Measurements from ENCODE around the gene MRPL28.
"Not testable (repeated sequence)": the region's sequence is repeated elsewhere in the genome, so short reads cannot be mapped to it uniquely, and the experiment has no call there.

MRPL28 gene

GRCh38 chr16:337437-337836 lies 32.9 kb downstream of the MRPL28 start:
- no peak for DNase-seq

GRCh38 chr16:336269-336668 lies 34.1 kb downstream of the MRPL28 start:
- no peak for DNase-seq

- DNase-seq = not testable (repeated sequence)
These were observed 35.3 kb downstream of the MRPL28 start for GRCh38 chr16:334861-335632.

- DNase-seq = not testable (repeated sequence)
These were observed 36.0 kb downstream of the MRPL28 start for GRCh38 chr16:334164-334832.

- no peak for DNase-seq
These were observed 36.8 kb downstream of the MRPL28 start for GRCh38 chr16:333406-334094.

GRCh38 chr16:331181-331814 lies 39.0 kb downstream of the MRPL28 start:
- DNase-seq = not testable (repeated sequence)

- no peak for DNase-seq
These were observed 39.6 kb downstream of the MRPL28 start for GRCh38 chr16:330741-331140.

GRCh38 chr16:325375-326145 lies 44.8 kb downstream of the MRPL28 start:
- DNase-seq = no peak

GRCh38 chr16:324451-325334 lies 45.6 kb downstream of the MRPL28 start:
- peak in 2 of 3 experiments; percentile 67 to 83 for DNase-seq

GRCh38 chr16:324201-324450 lies 46.2 kb downstream of the MRPL28 start:
- DNase-seq = no peak

GRCh38 chr16:322476-323143 lies 47.7 kb downstream of the MRPL28 start:
- no peak for DNase-seq

- DNase-seq = no peak
These were observed 48.8 kb downstream of the MRPL28 start for GRCh38 chr16:321532-321931.

GRCh38 chr16:320206-320605 lies 50.1 kb downstream of the MRPL28 start:
- DNase-seq = no peak

- no peak for DNase-seq
These were observed 51.7 kb downstream of the MRPL28 start for GRCh38 chr16:318628-319027.

GRCh38 chr16:317583-317982 lies 52.8 kb downstream of the MRPL28 start:
- no peak for DNase-seq

Data from NCI-H1417 (cell line).